Measurements from ENCODE around the gene ANXA11. TPM values are rescaled to one million over a fixed set of nuclear protein-coding genes. Genes with fewer than 3 reads are reported as not detected.

Gene ANXA11
- total and polyA plus RNA-seq, 2 experiments from 2014 or later = 42.3 to 70.0 TPM

GRCh38 chr10:80191589-80192270 is 13.6 kb downstream of the ANXA11 start:
- Mint-ChIP-seq H3K4me3 (no peak overlapping the region), H3K4me1 (peaks cover 39% of the 10 kb centered on the region), H3K27ac (peak overlapping the region; percentile 68; the same call in 1 of the 2 replicates), H3K9me3 (no peaks in the 10 kb centered on the region), H3K36me3 (ENCODE audit: low read depth) (no peaks in the 10 kb centered on the region), H3K27me3 (ENCODE audit: insufficient read depth, low read depth, poor library complexity) (no peaks in the 10 kb centered on the region)
- DNase-seq (ENCODE audit: low spot score) (no peak), ATAC-seq (no peak)
- Histone ChIP-seq H3K4me1 (ENCODE audit: insufficient read depth) (peaks cover 15% of the 10 kb centered on the region), H3K9me2 (ENCODE audit: insufficient read depth) (no peaks in the 10 kb centered on the region; the same call in 1 of the 2 replicates), H3K4me3 (no peak overlapping the region), H3F3A (replicated peaks; ENCODE audit: low read depth) (no peaks in the 10 kb centered on the region), H3K4me2 (no peak overlapping the region), H2AFZ (no peak overlapping the region), H3K36me3 (ENCODE audit: insufficient read depth) (no peaks in the 10 kb centered on the region), H4K20me1 (replicated peaks; ENCODE audit: insufficient read depth) (peaks cover 9% of the 10 kb centered on the region; the same call in 1 of the 2 replicates), H3K79me2 (replicated peaks; ENCODE audit: insufficient read depth) (peaks cover 80% of the 10 kb centered on the region), H3K27me3 (ENCODE audit: insufficient read depth) (no peaks in the 10 kb centered on the region), H3K27ac (ENCODE audit: low read depth) (no peak overlapping the region)
- TF ChIP-seq ZNF114 (CRISPR knock-in tag; IDR thresholded peaks at IDR 0.05) (no peak), STAT1 (IDR thresholded peaks at IDR 0.05; ENCODE audit: unreplicated experiment) (no peak), POLR2AphosphoS5 (IDR thresholded peaks at IDR 0.05; ENCODE audit: low read depth) (no peak), ETS1 (IDR thresholded peaks at IDR 0.05) (no peak), ZNF331 (CRISPR knock-in tag; IDR thresholded peaks at IDR 0.05; ENCODE audit: low read depth) (no peak)
- TF ChIP-seq, protein P1, sequence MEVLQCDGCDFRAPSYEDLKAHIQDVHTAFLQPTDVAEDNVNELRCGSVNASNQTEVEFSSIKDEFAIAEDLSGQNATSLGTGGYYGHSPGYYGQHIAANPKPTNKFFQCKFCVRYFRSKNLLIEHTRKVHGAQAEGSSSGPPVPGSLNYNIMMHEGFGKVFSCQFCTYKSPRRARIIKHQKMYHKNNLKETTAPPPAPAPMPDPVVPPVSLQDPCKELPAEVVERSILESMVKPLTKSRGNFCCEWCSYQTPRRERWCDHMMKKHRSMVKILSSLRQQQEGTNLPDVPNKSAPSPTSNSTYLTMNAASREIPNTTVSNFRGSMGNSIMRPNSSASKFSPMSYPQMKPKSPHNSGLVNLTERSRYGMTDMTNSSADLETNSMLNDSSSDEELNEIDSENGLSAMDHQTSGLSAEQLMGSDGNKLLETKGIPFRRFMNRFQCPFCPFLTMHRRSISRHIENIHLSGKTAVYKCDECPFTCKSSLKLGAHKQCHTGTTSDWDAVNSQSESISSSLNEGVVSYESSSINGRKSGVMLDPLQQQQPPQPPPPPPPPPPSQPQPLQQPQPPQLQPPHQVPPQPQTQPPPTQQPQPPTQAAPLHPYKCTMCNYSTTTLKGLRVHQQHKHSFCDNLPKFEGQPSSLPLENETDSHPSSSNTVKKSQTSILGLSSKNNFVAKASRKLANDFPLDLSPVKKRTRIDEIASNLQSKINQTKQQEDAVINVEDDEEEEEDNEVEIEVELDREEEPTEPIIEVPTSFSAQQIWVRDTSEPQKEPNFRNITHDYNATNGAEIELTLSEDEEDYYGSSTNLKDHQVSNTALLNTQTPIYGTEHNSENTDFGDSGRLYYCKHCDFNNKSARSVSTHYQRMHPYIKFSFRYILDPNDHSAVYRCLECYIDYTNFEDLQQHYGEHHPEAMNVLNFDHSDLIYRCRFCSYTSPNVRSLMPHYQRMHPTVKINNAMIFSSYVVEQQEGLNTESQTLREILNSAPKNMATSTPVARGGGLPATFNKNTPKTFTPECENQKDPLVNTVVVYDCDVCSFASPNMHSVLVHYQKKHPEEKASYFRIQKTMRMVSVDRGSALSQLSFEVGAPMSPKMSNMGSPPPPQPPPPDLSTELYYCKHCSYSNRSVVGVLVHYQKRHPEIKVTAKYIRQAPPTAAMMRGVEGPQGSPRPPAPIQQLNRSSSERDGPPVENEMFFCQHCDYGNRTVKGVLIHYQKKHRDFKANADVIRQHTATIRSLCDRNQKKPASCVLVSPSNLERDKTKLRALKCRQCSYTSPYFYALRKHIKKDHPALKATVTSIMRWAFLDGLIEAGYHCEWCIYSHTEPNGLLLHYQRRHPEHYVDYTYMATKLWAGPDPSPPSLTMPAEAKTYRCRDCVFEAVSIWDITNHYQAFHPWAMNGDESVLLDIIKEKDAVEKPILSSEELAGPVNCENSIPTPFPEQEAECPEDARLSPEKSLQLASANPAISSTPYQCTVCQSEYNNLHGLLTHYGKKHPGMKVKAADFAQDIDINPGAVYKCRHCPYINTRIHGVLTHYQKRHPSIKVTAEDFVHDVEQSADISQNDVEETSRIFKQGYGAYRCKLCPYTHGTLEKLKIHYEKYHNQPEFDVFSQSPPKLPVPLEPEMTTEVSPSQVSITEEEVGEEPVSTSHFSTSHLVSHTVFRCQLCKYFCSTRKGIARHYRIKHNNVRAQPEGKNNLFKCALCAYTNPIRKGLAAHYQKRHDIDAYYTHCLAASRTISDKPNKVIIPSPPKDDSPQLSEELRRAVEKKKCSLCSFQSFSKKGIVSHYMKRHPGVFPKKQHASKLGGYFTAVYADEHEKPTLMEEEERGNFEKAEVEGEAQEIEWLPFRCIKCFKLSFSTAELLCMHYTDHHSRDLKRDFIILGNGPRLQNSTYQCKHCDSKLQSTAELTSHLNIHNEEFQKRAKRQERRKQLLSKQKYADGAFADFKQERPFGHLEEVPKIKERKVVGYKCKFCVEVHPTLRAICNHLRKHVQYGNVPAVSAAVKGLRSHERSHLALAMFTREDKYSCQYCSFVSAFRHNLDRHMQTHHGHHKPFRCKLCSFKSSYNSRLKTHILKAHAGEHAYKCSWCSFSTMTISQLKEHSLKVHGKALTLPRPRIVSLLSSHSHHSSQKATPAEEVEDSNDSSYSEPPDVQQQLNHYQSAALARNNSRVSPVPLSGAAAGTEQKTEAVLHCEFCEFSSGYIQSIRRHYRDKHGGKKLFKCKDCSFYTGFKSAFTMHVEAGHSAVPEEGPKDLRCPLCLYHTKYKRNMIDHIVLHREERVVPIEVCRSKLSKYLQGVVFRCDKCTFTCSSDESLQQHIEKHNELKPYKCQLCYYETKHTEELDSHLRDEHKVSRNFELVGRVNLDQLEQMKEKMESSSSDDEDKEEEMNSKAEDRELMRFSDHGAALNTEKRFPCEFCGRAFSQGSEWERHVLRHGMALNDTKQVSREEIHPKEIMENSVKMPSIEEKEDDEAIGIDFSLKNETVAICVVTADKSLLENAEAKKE (CRISPR knock-in tag; IDR thresholded peaks at IDR 0.05) = no peak
- TF ChIP-seq, protein P2, sequence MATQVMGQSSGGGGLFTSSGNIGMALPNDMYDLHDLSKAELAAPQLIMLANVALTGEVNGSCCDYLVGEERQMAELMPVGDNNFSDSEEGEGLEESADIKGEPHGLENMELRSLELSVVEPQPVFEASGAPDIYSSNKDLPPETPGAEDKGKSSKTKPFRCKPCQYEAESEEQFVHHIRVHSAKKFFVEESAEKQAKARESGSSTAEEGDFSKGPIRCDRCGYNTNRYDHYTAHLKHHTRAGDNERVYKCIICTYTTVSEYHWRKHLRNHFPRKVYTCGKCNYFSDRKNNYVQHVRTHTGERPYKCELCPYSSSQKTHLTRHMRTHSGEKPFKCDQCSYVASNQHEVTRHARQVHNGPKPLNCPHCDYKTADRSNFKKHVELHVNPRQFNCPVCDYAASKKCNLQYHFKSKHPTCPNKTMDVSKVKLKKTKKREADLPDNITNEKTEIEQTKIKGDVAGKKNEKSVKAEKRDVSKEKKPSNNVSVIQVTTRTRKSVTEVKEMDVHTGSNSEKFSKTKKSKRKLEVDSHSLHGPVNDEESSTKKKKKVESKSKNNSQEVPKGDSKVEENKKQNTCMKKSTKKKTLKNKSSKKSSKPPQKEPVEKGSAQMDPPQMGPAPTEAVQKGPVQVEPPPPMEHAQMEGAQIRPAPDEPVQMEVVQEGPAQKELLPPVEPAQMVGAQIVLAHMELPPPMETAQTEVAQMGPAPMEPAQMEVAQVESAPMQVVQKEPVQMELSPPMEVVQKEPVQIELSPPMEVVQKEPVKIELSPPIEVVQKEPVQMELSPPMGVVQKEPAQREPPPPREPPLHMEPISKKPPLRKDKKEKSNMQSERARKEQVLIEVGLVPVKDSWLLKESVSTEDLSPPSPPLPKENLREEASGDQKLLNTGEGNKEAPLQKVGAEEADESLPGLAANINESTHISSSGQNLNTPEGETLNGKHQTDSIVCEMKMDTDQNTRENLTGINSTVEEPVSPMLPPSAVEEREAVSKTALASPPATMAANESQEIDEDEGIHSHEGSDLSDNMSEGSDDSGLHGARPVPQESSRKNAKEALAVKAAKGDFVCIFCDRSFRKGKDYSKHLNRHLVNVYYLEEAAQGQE (IDR thresholded peaks at IDR 0.05; ENCODE audit: unreplicated experiment) = no peak

Data from GM23338 (cell line).